NCI-H2196 treated with DMSO at 0.1 percent for 48 hours (cell line): Measurements from ENCODE around the gene AASDH.
"Not testable (repeated sequence)": the region's sequence is repeated elsewhere in the genome, so short reads cannot be mapped to it uniquely, and the experiment has no call there.

Experiments
- DNase-seq: peaks from one replicate; lab custom pipeline; 2025; ENCODE audit not compliant: unreplicated experiment; lab: John Stamatoyannopoulos, UW

Gene AASDH

GRCh38 chr4:56391270-56391669 is 4.0 kb upstream of the AASDH start:
- no peak for DNase-seq

DNA sequence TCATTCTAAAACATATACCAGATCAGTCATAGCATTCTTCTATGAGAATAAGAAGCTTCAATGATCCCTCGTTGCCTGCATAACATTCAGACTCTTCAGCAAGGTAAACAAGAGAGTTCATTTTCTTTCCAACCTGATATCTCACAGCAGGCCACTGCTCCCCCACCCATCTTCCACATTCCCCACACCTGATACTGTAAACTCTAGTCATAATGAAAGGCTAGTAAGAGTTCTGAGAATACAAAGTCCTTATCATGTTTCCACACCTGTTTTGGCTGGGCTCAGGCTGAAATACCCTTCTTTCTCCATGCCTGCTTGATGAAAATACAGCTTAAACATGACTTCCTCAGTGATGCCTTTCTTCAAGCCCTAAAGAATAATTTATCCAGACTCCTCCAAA is 2.3 kb upstream of the AASDH start:
- no peak for DNase-seq

DNA sequence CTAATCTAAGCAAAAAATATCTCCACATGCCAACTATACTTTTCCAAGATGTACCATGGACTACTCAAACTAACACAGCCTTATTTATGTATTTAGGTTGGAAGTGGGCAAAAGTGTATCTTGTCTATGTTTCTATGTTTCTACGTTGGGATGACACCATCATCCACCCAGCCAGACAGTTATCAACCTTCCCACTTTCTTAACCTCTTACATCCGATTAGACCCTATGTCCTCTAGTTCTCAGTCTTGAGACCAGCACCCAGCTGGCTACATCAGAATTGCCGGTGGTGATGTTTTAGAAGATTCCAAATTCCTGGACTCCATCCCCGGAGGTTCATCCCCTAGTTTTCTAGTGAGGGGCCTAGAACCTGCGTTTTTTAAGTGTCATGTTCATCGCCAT is 1.0 kb upstream of the AASDH start:
- DNase-seq, result no peak

- no peak for DNase-seq
Measured at GRCh38 chr4:56386091-56386490, 1.2 kb downstream of the AASDH start.

- DNase-seq, result no peak
Measured at GRCh38 chr4:56375458-56375857, 11.8 kb downstream of the AASDH start.

- DNase-seq, result no peak
Measured at GRCh38 chr4:56374956-56375355, 12.3 kb downstream of the AASDH start.

GRCh38 chr4:56372774-56373173 is 14.5 kb downstream of the AASDH start:
- DNase-seq, result no peak

DNA sequence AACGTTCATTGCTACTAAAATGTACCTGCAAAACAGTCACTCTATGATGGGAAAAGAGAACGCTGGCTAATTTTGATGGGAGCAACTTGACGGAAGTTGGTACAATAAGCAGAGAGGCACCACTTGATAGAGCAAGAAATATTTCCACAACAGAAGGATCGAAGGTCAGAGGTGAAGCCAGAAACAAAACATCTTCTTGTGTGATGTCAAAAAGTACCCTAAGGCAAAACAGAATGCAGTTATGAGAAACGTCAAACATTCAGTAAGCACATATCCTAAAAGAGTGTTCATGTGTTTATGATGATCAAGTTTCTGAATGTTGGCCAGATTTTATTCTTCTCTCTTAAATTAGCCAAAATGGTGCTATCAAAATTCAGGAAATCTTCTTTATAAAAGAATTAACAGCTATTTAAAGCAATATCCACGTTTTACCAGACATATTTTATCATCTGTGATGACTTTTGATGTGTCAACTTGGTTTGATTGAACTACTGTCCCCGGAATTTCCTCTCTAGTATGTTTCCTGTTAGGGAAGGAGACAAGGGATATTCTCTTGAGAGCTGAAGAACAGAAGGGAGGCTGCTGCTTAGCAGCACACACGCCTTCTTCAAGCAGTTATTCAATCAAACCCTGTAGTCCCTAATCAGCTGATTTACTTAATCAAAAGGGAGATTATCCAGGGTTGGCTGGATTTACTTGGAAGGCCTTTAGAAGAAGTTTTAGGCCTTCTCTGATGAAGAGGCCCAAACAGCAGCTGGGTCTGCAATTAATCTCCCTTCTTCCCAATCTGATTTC is 15.7 kb downstream of the AASDH start:
- no peak for DNase-seq

DNA sequence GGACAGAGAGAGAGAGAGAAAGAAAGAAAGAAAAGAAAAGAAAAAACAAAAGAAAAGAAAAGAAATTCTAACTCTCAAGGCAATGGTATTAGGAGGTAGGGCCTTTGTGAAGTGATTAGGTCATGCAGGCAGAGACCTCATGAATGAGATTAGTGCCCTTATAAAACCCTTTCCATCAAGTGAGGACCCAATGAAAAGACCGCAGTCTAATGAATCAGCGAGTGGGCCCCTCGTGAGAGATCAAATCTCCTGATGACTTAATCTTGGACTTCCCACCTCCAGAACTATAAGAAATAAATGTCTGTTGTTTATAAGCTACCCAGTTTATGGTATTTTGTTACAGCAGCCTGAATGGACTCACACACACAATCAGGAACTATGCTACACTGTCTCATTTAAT is 16.9 kb downstream of the AASDH start:
- no peak for DNase-seq

DNA sequence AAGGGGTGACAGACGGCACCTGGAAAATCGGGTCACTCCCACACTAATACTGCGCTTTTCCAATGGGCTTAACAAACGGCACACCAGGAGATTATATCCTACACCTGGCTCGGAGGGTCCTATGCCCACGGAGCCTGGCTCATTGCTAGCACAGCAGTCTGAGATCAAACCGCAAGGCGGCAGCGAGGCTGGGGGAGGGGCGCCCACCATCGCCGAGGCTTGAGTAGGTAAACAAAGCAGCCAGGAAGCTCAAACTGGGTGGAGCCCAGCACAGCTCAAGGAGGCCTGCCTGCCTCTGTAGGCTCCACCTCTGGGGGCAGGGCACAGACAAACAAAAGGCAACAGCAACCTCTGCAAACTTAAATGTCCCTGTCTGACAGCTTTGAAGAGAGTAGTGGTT is 24.3 kb downstream of the AASDH start:
- not testable (repeated sequence) for DNase-seq

GRCh38 chr4:56360071-56360470 is 27.2 kb downstream of the AASDH start:
- DNase-seq, result no peak

DNA sequence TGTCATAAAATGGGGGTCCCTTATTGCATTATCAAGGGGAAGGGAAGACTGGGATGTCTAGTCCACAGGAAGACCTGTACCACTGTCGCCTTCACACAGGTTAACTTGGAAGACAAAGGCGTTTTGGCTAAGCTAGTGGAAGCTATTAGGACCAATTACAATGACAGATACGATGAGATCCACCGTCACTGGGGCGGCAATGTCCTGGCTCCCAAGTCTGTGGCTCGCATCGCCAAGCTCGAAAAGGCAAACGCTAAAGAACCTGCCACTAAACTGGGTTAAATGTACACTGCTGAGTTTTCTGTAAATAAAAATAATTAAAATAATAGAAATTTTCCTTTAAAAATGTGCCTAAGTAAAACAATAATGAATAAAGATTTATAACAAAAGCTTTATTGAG is 30.6 kb downstream of the AASDH start:
- no peak for DNase-seq

- no peak for DNase-seq
Measured at GRCh38 chr4:56348576-56348975, 38.7 kb downstream of the AASDH start.

DNA sequence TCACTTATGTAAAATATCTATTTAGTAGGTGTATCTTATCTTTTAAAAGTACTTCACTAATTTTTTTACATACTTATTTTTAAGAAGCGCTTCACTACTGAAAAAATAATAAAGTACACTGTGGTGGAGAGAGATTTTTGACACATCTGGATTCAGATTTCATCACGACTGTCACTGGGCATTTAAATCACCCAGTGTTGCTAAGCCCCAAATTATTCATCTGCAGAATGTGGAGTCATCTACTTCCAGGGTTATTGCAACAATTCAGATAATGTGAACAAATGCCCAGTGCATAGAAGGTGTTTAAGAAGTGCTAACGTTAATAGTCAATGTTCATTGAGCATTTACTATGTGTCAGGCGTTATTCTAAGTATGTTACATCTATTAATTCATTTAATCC is 41.8 kb downstream of the AASDH start:
- DNase-seq, result no peak

DNA sequence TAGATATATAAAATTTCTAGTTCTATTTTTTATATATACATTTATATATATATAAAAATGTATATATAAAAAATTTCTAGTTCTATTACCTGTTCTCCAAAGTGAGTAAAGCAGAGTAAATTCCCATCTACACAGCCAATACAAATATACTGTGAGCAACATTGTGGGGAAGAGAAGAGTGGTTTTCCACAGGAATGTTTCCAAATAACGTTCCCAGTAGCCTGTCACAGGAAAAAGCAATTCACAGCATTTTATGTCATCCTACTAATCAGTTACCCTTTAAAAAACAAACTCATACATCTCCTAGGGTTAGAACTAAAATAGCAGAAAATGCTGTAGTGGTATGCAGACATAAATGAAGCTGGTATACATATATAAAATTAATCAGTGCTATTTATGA is 44.5 kb downstream of the AASDH start:
- no peak for DNase-seq

GRCh38 chr4:56330691-56331090 is 56.6 kb downstream of the AASDH start:
- no peak for DNase-seq

- DNase-seq, result no peak
Measured at GRCh38 chr4:56326363-56326762, 60.9 kb downstream of the AASDH start.

DNA sequence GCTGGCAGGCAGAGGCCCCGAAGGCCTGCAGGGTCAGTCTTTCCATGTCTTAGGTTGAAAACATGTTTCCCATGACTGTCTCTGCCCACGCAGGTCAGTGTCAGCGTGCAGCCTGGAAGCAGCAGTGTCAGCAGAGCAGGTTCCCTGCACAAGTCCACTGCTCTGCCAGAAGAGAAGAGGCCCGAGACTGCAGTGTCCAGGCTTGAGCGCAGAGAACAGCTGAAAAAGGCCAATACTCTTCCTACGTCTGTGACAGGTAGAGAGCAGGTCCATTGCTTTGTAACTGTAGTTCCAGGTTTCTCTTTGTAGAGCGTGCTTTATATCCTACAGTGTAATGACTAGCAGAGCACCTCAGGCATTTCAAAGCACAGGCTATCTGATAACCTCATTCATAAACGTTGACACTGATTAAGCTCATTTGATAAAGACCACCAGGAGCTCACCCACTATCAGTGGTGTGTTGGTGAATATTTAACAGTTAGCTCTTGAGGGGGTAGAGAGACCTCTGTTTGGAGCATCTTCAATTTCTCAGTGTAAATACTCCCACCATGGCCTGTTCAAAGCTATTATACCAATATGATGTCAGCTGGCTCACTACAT is 63.2 kb downstream of the AASDH start:
- DNase-seq, result no peak

GRCh38 chr4:56323327-56323726 is 64.0 kb downstream of the AASDH start:
- no peak for DNase-seq

DNA sequence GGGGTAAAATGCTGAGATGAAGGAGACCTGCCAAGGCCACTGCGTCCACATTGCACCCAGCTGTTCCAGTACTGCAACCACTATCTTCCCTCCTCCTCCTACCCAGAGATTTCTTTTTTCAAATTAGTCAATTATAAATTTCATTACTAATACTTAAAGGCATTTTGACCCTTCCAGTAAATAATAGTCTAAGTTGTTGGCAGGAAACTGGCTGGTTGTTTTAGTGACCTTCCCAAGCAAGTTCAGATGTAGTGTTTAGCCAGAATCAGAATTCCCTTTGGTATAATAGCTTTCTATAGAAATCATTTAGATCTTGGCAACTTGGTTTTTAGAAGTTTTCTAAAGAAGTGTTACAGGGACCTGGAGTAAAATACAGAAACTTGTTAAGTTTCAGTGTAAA is 66.0 kb downstream of the AASDH start:
- no peak for DNase-seq

DNA sequence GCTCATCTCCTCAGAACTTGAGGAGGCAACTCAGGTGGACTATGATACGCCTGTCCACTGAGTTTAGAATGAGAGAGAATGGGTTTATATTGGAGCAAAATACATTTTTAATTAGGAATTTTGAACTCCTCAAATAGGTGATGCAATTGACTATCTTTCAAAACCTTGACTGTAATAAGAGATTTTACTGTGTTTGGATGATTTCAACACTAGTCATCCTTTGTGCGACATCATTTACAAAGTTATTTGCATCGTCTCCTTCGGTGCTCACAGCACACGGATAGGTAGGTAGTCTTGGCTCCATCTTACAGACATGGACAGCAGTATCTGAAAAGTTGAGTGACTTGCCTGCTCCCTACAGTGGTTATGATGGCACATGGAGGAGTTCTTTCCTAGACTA is 67.0 kb downstream of the AASDH start:
- no peak for DNase-seq

- no peak for DNase-seq
Measured at GRCh38 chr4:56318555-56318954, 68.7 kb downstream of the AASDH start.

DNA sequence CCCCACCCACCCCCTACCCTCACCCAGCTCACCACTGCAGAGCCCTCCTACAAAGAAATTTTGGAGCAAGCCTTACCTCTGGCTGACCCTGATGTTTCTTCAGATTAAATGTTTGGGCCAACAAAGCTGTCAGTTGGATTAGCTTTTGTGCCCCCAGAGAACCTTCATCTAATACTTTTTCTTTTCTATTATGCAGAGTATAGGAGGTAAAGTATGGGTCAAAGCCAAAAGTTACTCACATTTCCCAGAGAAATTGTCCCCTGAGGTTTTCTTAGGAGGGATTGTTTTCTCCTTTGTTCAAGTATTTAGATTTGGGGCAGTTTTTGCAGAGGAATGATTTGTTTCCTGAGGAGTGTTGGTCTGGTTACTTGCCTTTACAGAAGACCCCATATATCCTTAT is 69.5 kb downstream of the AASDH start:
- DNase-seq, result no peak
